Sciatic nerve (tissue), 2 donors: ENCODE data around the gene FOXP3. TPM values are rescaled to one million over a fixed set of nuclear protein-coding genes. Genes with fewer than 3 reads are reported as not detected.

Experiments
- ATAC-seq: fragments of 200-7000 bp; cut with Tn5 transposase; one replicate; pipeline ENCODE4 v1.9.1; 2020; ENCODE audit warnings: mild to moderate bottlenecking, moderate library complexity
- DNase-seq: peaks from one replicate; pipeline ENCODE4 v3.0.0-alpha.2; 2020; ENCODE audit warnings: low spot score
- intact Hi-C: fragments of 100-400 bp; cut with DNase I; formaldehyde crosslinking; loops from one replicate; pipeline ENCODE4 v1.14.2; 2022
- total RNA-seq: library from RNA; stranded (reverse); fragmentation: NEBNext Ultra II Directional; extraction: Animal tissue kit (Norgen Biotek cat#: 25700); gene quantifications from one replicate; pipeline ENCODE4 v1.2.1, GENCODE V29; 2021
- donor health status: DM: no; HTN: no; CAD: no.
- donor health status: DM: no; HTN: no; CAD: no.

The FOXP3 gene
- total RNA-seq, 1 donor from 2014 or later = 0.13 TPM

DNA sequence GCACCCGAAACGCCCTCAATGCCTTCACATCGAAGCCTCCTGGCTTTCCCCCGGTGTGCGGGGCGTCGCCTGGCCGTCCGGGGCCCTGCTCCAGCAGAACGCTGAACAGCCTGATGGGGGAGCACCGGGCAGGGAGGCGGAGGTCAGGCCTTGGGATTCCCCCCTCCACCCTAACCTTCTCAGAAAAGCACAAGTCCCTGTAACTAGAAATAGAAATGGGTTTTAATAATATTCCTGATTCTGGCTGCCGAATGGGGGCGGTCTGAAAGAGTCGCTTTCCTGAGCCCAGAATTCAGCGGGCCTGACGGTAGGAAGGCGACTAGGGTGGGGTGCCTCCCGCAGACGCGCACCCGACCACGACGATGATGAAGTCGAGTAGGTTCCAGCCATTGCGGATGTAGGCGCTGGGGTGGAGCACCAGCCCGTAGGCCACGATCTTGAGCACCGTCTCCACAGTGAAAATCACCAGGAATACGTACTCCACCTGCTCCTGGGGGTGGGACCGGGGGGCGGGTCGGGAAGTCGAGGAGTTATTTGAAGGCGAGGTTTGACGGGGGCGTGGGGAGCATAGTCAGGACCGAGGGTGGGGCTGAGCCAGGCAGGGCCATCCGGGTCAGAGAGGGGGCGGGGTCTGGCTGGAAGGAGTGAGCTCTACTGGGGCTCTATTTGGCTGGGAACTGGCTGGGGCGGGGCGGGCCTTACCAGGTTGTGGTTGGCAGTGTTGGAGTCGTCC is 33.8 kb downstream of the FOXP3 start:
- DNase-seq (peak; percentile 72), ATAC-seq (peak; percentile 63)
- intact Hi-C loops = no loop called here

- ATAC-seq (no peak), DNase-seq (no peak)
- intact Hi-C loops = no loop called here
These were observed 36.3 kb downstream of the FOXP3 start for GRCh38 chrX:49228185-49228584.

- intact Hi-C loops = no loop called here
- no peak for DNase-seq
- ATAC-seq = no peak
These were observed 36.8 kb downstream of the FOXP3 start for GRCh38 chrX:49227726-49228125.

- no peak for DNase-seq
- intact Hi-C loops = no loop called here
- ATAC-seq = no peak
These were observed 37.6 kb downstream of the FOXP3 start for GRCh38 chrX:49226946-49227345.

DNA sequence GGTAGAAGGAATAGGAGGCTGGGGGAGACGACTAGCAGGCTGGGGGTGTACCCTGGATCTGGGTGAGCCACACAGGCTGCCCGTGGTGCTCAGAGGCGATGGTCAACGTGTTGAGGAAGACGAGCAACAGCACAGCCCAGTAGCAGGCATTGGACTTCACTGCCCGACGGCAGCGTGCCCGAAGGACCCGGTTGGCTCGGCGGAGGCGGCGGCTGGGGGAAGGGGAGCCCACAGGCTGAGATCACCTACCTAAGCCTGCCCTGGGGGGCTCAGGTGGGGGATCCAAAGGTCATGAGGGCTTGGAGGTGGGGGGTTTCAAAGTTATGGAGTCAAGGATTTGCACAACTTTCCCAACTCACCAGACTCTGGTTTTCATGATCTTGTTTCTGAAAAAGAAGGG is 38.7 kb downstream of the FOXP3 start:
- ATAC-seq (no peak), DNase-seq (no peak)
- intact Hi-C loops = no loop called here

DNA sequence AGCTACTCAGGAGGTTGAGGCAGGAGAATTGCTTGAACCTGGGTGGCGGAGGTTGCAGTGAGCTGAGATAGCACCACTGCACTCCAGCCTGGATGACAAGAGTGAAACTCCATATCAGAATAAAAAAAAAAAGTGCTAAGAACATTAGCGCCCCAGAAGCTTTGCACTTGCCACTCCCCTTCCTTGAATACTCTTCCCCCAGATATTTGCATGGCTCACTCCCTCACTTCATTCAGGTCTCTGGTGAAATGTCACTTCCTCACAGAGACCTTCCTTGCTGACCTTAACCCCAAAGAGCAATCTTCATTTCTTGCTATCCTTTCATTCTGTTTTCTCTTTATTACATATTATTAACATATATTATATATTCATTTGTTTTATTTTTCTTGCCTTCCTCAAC is 42.6 kb downstream of the FOXP3 start:
- DNase-seq (no peak), ATAC-seq (no peak)
- intact Hi-C loops = no loop called here

- intact Hi-C loops = no loop called here
- ATAC-seq = no peak
- no peak for DNase-seq
These were observed 44.4 kb downstream of the FOXP3 start for GRCh38 chrX:49220100-49220499.

DNA sequence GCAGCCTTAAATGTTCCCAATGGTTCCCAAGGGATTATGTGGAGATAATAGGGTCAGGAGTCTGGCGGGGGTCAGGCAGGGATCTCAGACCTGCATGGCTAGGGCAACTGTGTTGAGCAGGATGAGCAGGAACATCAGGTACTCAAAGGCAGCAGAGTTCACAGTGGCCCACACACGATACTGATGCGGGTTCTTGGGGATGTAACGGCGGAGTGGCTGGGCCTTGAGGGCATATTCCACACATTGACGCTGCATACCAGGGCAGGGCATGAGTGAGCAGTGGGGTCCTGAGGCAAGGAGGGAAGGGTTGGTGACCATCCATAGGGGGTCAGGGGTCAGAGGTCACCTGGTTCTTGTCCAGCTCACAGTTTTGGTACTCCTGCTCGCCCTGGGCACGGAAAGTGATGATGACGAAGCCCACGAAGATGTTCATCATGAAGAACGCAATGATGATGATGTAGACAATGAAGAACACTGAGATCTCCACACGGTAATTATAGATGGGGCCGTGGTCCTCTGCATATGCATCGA is 49.4 kb downstream of the FOXP3 start:
- ATAC-seq = no peak
- intact Hi-C loops = loop anchor here (5.0 kb wide), 1 partner anchor 1097 kb away; no protein-coding TSS in a partner anchor
- no peak for DNase-seq

DNA sequence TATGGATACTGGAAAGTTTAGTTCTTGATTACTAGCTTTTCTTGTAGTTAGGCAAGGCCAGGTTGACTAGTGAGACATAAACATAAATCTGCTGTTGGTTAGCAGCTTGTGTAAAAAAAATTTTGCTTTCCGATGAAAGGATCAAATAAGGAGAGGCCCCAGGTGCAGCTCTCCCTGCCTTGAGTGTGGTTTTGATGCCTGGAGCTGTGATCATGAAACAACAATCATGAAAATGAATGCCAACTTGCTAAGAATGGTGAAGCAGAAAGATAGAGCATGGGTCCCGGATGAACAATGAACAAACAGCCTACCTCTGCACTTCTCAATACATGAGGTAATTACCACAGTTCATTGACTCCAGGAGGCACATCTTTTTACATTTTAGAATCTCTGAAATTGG is 50.1 kb downstream of the FOXP3 start:
- ATAC-seq (no peak), DNase-seq (no peak)
- intact Hi-C loops = loop anchor here (5.0 kb wide), 1 partner anchor 1098 kb away; no protein-coding TSS in a partner anchor

GRCh38 chrX:49212861-49213260 is 51.6 kb downstream of the FOXP3 start:
- no peak for ATAC-seq
- intact Hi-C loops = loop anchor here (5.0 kb wide), 1 partner anchor 1099 kb away; no protein-coding TSS in a partner anchor
- DNase-seq = no peak

DNA sequence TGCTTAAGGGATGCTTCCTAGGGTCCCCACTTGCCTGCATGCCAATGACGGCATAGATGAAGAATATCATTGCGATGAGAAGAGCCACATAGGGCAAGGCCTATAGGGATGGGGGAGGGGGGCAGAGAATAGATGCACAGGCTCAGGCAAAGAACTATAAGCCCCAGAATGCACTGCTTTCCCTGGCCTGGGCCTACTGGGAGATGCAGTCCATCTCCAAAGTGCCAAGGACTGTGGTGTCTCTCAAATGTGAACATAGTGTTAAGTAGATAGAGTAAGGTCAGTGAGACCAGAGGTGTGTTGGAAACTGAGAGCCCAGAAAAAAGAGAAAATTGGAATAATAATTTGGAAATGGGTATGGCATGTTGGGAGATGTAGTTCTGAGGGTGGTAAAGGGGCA is 52.3 kb downstream of the FOXP3 start:
- no peak for ATAC-seq
- intact Hi-C loops = loop anchor here (5.0 kb wide), 1 partner anchor 1100 kb away; no protein-coding TSS in a partner anchor
- DNase-seq = no peak

DNA sequence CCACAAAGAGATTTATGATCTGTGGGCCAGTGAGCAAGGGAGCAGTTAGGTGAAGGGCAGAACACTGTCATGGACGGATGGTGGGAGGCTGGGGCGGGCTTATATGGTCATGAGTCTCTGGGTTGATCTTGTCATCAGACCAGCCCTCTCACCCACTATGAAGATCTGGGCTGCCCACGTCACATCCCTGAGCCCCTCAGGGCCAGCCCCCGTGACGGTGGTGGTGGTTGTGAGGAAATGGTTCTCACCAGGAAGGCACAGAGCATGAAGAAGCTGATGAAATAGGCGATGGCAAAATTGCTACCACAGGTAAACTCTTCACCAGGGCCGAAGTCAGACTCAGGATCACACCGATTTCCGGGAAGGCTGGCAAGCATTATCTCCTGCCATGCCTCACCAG is 53.4 kb downstream of the FOXP3 start:
- ATAC-seq (no peak), DNase-seq (no peak)
- intact Hi-C loops = loop anchor here (5.0 kb wide), 1 partner anchor 1101 kb away; no protein-coding TSS in a partner anchor

DNA sequence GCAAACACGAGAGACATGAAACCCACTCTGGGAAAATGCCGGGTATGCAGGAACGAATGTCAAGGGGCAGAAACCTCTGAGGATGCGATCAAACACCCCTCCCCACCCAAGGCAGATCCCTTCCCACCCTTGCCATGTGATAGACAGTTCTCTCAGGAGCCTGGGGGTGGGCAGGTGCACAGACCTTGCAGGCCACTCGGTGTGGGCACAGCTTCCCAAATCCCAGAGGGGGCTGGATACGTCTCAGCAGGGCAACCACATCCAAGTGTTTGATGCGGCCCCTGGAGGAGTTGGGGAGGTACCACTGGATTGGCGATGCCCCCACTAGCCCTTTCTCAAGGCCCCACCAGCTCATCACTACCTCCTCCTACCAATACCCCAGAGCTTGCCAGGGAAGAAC is 54.1 kb downstream of the FOXP3 start:
- DNase-seq (no peak), ATAC-seq (no peak)
- intact Hi-C loops = loop anchor here (5.0 kb wide), 1 partner anchor 1102 kb away; no protein-coding TSS in a partner anchor

DNA sequence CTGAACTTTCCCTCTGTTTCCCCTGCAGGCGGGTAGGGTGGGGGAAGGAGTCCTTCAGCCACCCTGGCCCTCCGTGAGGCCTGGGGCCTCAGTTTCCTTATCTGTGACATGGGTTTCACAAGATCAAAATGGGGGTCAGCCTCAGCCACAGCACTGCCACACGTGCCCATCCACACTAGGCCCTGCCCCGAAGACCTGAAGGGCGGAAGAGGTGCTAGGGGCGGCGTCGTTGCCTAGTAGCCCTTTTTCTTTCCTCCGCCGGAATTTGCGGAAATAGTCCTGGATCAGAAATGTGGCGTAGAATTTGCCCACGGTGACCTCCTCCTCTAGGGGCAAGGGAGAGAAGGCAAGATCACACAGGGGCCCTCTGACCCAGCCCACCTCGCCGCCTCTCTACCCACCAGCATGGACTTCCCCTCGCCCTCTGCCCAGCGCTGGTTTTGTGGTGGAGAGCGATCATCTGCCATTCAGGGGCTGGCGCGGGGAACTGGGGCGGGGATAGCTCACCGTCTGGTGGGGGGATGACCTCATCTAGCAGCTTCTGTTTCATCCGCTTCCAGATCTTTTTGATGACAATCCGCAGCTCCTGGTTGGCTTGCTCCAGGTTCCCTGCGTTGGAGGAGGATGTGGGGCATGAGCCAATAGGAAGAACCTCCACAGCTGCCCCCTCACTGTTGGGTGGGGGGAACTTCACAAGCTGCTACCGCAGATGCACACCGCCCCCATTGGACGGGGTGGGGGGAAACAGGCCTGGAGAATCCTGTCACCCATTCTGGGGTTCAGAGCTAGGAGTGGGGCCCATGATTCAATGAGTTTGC is 54.9 kb downstream of the FOXP3 start:
- no peak for ATAC-seq
- intact Hi-C loops = loop anchor here (5.0 kb wide), 1 partner anchor 1103 kb away; no protein-coding TSS in a partner anchor
- no peak for DNase-seq

- ATAC-seq = no peak
- intact Hi-C loops = no loop called here
- no peak for DNase-seq
These were observed 56.1 kb downstream of the FOXP3 start for GRCh38 chrX:49208399-49208798.

DNA sequence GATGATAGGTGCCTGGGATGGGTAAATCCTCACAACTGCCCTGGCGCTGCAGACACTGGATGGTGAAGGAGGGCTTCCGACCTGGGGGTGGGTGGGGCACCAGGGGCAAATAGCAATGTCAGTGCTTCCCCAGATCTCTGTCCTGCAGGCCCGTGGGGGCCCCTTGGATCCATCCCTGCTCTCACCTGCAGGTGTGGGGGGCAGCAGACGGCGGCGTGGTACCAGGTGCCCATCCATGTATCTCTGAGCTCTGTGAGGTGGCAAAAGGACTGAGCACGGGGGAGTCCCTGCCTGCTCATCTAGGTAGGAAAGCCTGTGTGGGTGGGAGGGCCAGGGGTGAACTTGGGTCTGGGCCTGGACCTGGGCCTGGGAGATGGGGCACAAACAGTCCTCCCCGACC is 58.0 kb downstream of the FOXP3 start:
- intact Hi-C loops = no loop called here
- DNase-seq = no peak

DNA sequence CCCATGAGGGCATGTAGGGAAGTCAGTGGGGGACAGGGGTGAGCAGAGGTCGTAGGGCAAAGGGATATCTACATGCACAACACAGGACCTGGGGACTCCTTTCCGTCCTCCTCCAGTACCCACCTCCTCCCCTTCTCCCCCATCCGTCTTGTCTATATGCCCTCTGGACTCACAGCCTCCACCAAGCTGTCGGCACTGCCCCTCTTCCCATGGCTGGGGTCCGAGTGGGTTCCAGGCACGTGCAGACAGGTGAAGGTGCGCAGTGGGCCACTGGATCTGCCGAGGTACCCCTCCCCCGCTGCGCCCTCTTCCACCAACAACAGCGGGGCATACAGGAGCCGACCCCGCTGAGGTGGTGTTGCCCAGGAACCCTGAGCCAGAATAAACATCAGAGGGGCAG is 59.1 kb downstream of the FOXP3 start:
- ATAC-seq (no peak), DNase-seq (no peak)
- intact Hi-C loops = no loop called here

More for the DNA sequence above, 58.0 kb downstream of the FOXP3 start:
- ATAC-seq = no peak

DNA sequence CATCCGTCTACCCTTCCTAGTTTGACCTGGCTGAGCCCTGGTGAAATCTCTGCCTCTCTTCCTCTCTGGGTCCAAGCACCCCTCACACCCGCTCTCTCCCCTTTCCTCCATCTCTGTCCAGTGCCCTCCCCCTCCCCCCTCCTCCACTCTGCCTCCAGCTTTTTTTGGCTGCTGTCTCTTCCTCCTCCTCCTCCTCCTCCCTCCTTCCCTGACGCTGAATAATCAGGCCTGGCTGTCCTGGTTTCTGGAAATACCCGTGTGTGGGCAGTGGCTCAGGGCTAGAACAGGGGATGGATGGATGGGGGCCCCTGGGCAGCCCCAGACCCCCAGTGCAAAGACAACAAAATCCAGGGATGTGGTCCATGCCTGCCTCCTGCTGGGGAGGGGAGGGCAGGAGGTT is 59.8 kb downstream of the FOXP3 start:
- ATAC-seq (no peak), DNase-seq (no peak)
- intact Hi-C loops = no loop called here

DNA sequence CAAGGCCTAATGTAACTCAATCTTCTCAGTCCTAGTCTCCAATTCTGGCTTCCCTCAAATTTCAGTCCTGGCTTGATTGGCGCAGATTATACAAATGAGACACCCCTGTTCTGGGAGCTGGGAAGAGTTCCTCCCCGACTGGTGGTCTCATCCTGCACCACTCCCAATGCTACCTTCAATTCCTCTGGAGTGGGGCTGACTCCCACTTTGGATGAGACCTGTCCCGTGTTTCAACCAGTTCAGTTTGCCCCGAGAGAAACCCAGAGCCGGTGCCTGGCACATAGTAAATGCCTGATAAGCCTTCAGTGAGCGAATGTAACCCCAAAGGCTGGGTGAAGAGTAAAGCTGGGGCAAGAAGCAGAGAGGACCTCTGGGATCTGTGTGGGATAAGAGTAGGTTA is 60.5 kb downstream of the FOXP3 start:
- DNase-seq (no peak), ATAC-seq (no peak)
- intact Hi-C loops = no loop called here

GRCh38 chrX:49203536-49203935 is 61.0 kb downstream of the FOXP3 start:
- DNase-seq = no peak
- intact Hi-C loops = no loop called here
- ATAC-seq = no peak
